SU-DHL-6 (cell line): ENCODE measurements around the gene ADGRD1.

Experiments used
- H2AFZ ChIP-seq: fragments of 200-600 bp; sonication (generic); 2 replicates; pipeline ENCODE4 v1.6.1; 2014; ENCODE audit warnings: low read depth, mild to moderate bottlenecking, moderate library complexity, mixed read lengths, antibody characterized with exemption, low read length; ENCODE audit not compliant: severe bottlenecking
- H3F3A ChIP-seq: fragments of 200-600 bp; shearing (Covaris generic); 2 replicates; pipeline ENCODE4 v1.6.0; 2016; ENCODE audit warnings: antibody characterized with exemption, mild to moderate bottlenecking; ENCODE audit not compliant: insufficient read depth
- H3K27ac ChIP-seq: fragments of 200-600 bp; sonication (generic); 2 replicates; pipeline ENCODE4 v1.5.1; 2016; ENCODE audit warnings: low read depth, mild to moderate bottlenecking, low read length, moderate library complexity, mixed read lengths
- H3K27me3 ChIP-seq: fragments of 200-600 bp; sonication (generic), shearing (Covaris generic); 2 replicates; pipeline ENCODE4 v1.6.0; 2014; ENCODE audit warnings: mild to moderate bottlenecking, low read length
- H3K36me3 ChIP-seq: fragments of 200-600 bp; sonication (generic); 2 replicates; pipeline ENCODE4 v1.6.1; 2014; ENCODE audit warnings: mild to moderate bottlenecking, low read length, mixed read lengths
- H3K4me2 ChIP-seq: fragments of 300-600, 200-600 bp; shearing (Covaris generic), sonication (generic); 2 replicates; pipeline ENCODE4 v1.6.0; 2014; ENCODE audit warnings: low read length, low read depth, mild to moderate bottlenecking; ENCODE audit not compliant: poor library complexity, severe bottlenecking
- H3K4me3 ChIP-seq: fragments of 200-600 bp; sonication (generic); 2 replicates; pipeline ENCODE4 v1.5.1; 2014; ENCODE audit warnings: antibody characterized with exemption, low read length, mild to moderate bottlenecking, mixed read lengths; ENCODE audit not compliant: insufficient read depth, poor library complexity, severe bottlenecking
- H3K79me2 ChIP-seq: fragments of 200-600 bp; sonication (generic); 2 replicates; pipeline ENCODE4 v1.6.1; 2014; ENCODE audit warnings: mild to moderate bottlenecking, low read length, moderate library complexity; ENCODE audit not compliant: insufficient read depth
- H3K9ac ChIP-seq: fragments of 200-600 bp; sonication (generic); 2 replicates; pipeline ENCODE4 v1.7.0; 2014; ENCODE audit warnings: mild to moderate bottlenecking, low read length
- H3K9me2 ChIP-seq: fragments of 200-600 bp; sonication (generic); replicated peaks from 2 replicates; pipeline ENCODE4 v1.6.1; 2014; ENCODE audit warnings: low read length; ENCODE audit not compliant: insufficient read depth
- H3K9me3 ChIP-seq: fragments of 200-600 bp; sonication (generic); 2 replicates; pipeline ENCODE4 v1.6.1; 2014; ENCODE audit warnings: low read length, mixed read lengths; ENCODE audit not compliant: insufficient read depth
- H4K20me1 ChIP-seq: fragments of 200-600 bp; sonication (generic); 2 replicates; pipeline ENCODE4 v1.6.1; 2014; ENCODE audit warnings: low read depth, mild to moderate bottlenecking, antibody characterized with exemption, low read length, moderate library complexity, mixed read lengths
- CTCF ChIP-seq: fragments of 200-600 bp; sonication (generic); IDR thresholded peaks from one replicate; pipeline ENCODE4 v1.5.1; 2017; ENCODE audit warnings: antibody characterized with exemption, mild to moderate bottlenecking, low read length, moderate library complexity; ENCODE audit not compliant: insufficient read depth, poor library complexity, severe bottlenecking
- EZH2phosphoT487 ChIP-seq: fragments of 200-600 bp; sonication (generic), shearing (Covaris generic); conservative IDR thresholded peaks from 2 replicates; pipeline ENCODE4 v1.6.1; 2018; ENCODE audit warnings: mild to moderate bottlenecking, antibody characterized with exemption, low read length, moderate library complexity, mixed read lengths

The ADGRD1 gene

GRCh38 chr12:130911193-130911592 lies 42.5 kb upstream of the ADGRD1 start:
- Histone ChIP-seq H3K79me2 (no peaks in the 10 kb centered on the region), H3K9me3 (0 out of 2 replicates have a peak, but pooled peaks cover 7% of the 10 kb centered on the region), H3K36me3 (no peaks in the 10 kb centered on the region), H3K9me2 (no peaks in the 10 kb centered on the region), H3F3A (no peaks in the 10 kb centered on the region), H3K4me2 (no peak overlapping the region), H4K20me1 (no peaks in the 10 kb centered on the region), H2AFZ (no peak overlapping the region), H3K27me3 (no peaks in the 10 kb centered on the region), H3K9ac (no peak overlapping the region), H3K27ac (no peak overlapping the region), H3K4me3 (no peak overlapping the region)
- no peak for TF ChIP-seq EZH2phosphoT487
- no peak for TF ChIP-seq CTCF

GRCh38 chr12:130911933-130912332 lies 41.8 kb upstream of the ADGRD1 start:
- H3K27me3 ChIP-seq: no peaks in the 10 kb centered on the region
- no peaks in the 10 kb centered on the region for H4K20me1 ChIP-seq
- no peaks in the 10 kb centered on the region for H3K36me3 ChIP-seq
- no peak overlapping the region for H3K9ac ChIP-seq
- H3K27ac ChIP-seq: no peak overlapping the region
- TF ChIP-seq CTCF (no peak), EZH2phosphoT487 (no peak)
- H3K4me2 ChIP-seq: no peak overlapping the region
- H3K9me3 ChIP-seq: 0 out of 2 replicates have a peak, but pooled peaks cover 7% of the 10 kb centered on the region
- no peak overlapping the region for H3K4me3 ChIP-seq
- no peak overlapping the region for H2AFZ ChIP-seq
- no peaks in the 10 kb centered on the region for H3K79me2 ChIP-seq
- H3K9me2 ChIP-seq: no peaks in the 10 kb centered on the region
- no peaks in the 10 kb centered on the region for H3F3A ChIP-seq

- no peaks in the 10 kb centered on the region for H3K79me2 ChIP-seq
- H3K9ac ChIP-seq: peak overlapping the region; percentile 3; the same call in 1 of the 2 replicates
- H3K27ac ChIP-seq: peak overlapping the region; percentile 22
- H2AFZ ChIP-seq: no peak overlapping the region
- no peaks in the 10 kb centered on the region for H4K20me1 ChIP-seq
- no peak overlapping the region for H3K4me3 ChIP-seq
- peak overlapping the region; percentile 28 for H3K4me2 ChIP-seq
- H3K9me3 ChIP-seq: no peaks in the 10 kb centered on the region
- H3K9me2 ChIP-seq: no peaks in the 10 kb centered on the region
- peak; percentile 78 for TF ChIP-seq CTCF
- TF ChIP-seq EZH2phosphoT487: no peak
- H3F3A ChIP-seq: no peaks in the 10 kb centered on the region
- no peaks in the 10 kb centered on the region for H3K36me3 ChIP-seq
- no peaks in the 10 kb centered on the region for H3K27me3 ChIP-seq
Measured at GRCh38 chr12:130916241-130916911, 37.3 kb upstream of the ADGRD1 start.
